CD4-positive, alpha-beta T cell treated with Interleukin-6 at 100 ng/mL for 8 hours (primary cell): ENCODE measurements around the gene STK39.

Experiments
- DNase-seq: peaks from one replicate; pipeline ENCODE4 v3.0.0-alpha.2; 2020; ENCODE audit warnings: mixed read lengths, low spot score

STK39 gene

GRCh38 chr2:168210216-168210894 is 37.0 kb downstream of the STK39 start:
- no peak for DNase-seq

- no peak for DNase-seq
Measured at GRCh38 chr2:168208652-168209051, 38.7 kb downstream of the STK39 start.

GRCh38 chr2:168207851-168208250 is 39.5 kb downstream of the STK39 start:
- no peak for DNase-seq

- DNase-seq = no peak
Measured at GRCh38 chr2:168203762-168204693, 43.4 kb downstream of the STK39 start.

GRCh38 chr2:168201584-168202116 is 45.7 kb downstream of the STK39 start:
- no peak for DNase-seq

- no peak for DNase-seq
Measured at GRCh38 chr2:168200930-168201583, 46.3 kb downstream of the STK39 start.

GRCh38 chr2:168198476-168199207 is 48.8 kb downstream of the STK39 start:
- DNase-seq = no peak

- DNase-seq = no peak
Measured at GRCh38 chr2:168196764-168197180, 50.6 kb downstream of the STK39 start.

GRCh38 chr2:168194784-168195522 is 52.4 kb downstream of the STK39 start:
- DNase-seq = peak; percentile 25

- DNase-seq = peak; percentile 65
Measured at GRCh38 chr2:168192839-168193616, 54.4 kb downstream of the STK39 start.

GRCh38 chr2:168191955-168192785 is 55.2 kb downstream of the STK39 start:
- no peak for DNase-seq

- no peak for DNase-seq
Measured at GRCh38 chr2:168190590-168191336, 56.6 kb downstream of the STK39 start.

- no peak for DNase-seq
Measured at GRCh38 chr2:168189835-168190569, 57.4 kb downstream of the STK39 start.

- DNase-seq = no peak
Measured at GRCh38 chr2:168188002-168188401, 59.4 kb downstream of the STK39 start.

- no peak for DNase-seq
Measured at GRCh38 chr2:168186452-168186851, 60.9 kb downstream of the STK39 start.

- DNase-seq = no peak
Measured at GRCh38 chr2:168185583-168186274, 61.7 kb downstream of the STK39 start.
